GM19351 (cell line): ENCODE data around the gene NAA10.
A peak's percentile ranks its signal among the peaks of the same experiment; 100 is the strongest.

Experiments
- ATAC-seq: cut with Tn5 transposase; IDR thresholded peaks from one replicate; pipeline ENCODE4 v1.9.1; 2021; ENCODE audit warnings: mild to moderate bottlenecking, moderate library complexity; ENCODE audit not compliant: unreplicated experiment

The NAA10 gene

GRCh38 chrX:153930011-153930910 is 4.6 kb downstream of the NAA10 start:
- no peak for ATAC-seq

- ATAC-seq, result no peak
These were observed 5.3 kb downstream of the NAA10 start for GRCh38 chrX:153929576-153929975.

- no peak for ATAC-seq
These were observed 6.0 kb downstream of the NAA10 start for GRCh38 chrX:153928846-153929245.

GRCh38 chrX:153927922-153928760 is 6.7 kb downstream of the NAA10 start:
- peak; percentile 61 for ATAC-seq

GRCh38 chrX:153927672-153927921 is 7.2 kb downstream of the NAA10 start:
- ATAC-seq, result no peak

GRCh38 chrX:153926858-153927671 is 7.8 kb downstream of the NAA10 start:
- ATAC-seq, result peak; percentile 41

GRCh38 chrX:153926552-153926857 is 8.3 kb downstream of the NAA10 start:
- ATAC-seq, result no peak

GRCh38 chrX:153925739-153926551 is 8.9 kb downstream of the NAA10 start, which contains the start of gene ARHGAP4:
TSS of gene ARHGAP4 (minus strand) at chrX:153926264. CDS start at chrX:153926202, 62 bp downstream.
- ATAC-seq, result no peak

- no peak for ATAC-seq
These were observed 9.5 kb downstream of the NAA10 start for GRCh38 chrX:153925387-153925738.

GRCh38 chrX:153924149-153924861 is 10.5 kb downstream of the NAA10 start:
- ATAC-seq, result no peak

- ATAC-seq, result no peak
These were observed 11.6 kb downstream of the NAA10 start for GRCh38 chrX:153922932-153923857.

GRCh38 chrX:153921511-153922446 is 13.1 kb downstream of the NAA10 start:
- no peak for ATAC-seq

GRCh38 chrX:153921070-153921469 is 13.8 kb downstream of the NAA10 start:
- no peak for ATAC-seq

- ATAC-seq, result no peak
These were observed 14.3 kb downstream of the NAA10 start for GRCh38 chrX:153920546-153920945.

GRCh38 chrX:153919281-153919680 is 15.6 kb downstream of the NAA10 start:
- ATAC-seq, result no peak

- no peak for ATAC-seq
These were observed 17.0 kb downstream of the NAA10 start for GRCh38 chrX:153917869-153918268.

- ATAC-seq, result no peak
These were observed 21.1 kb downstream of the NAA10 start for GRCh38 chrX:153913701-153914100.

- no peak for ATAC-seq
These were observed 21.6 kb downstream of the NAA10 start for GRCh38 chrX:153913211-153913610.
